Heart left ventricle (tissue), 16 donors: ENCODE measurements around the gene CCNL2. TPM values are rescaled to one million over a fixed set of nuclear protein-coding genes. Genes with fewer than 3 reads are reported as not detected.
A peak's percentile ranks its signal among the peaks of the same experiment; 100 is the strongest.

Source experiments
- ATAC-seq, 4 donors: fragments of 200-7000 bp; cut with Tn5 transposase; one replicate each; pipeline ENCODE4 v1.9.1; 2020 to 2022; ENCODE audit warnings: moderate library complexity in 4 of 4, mild to moderate bottlenecking in 3 of 4, moderate number of reproducible peaks in 1 of 4
- DNase-seq, 5 donors: peaks; one replicate each; pipeline ENCODE4 v3.0.0-alpha.2; 2020
- H3K27ac ChIP-seq, 12 donors: fragments of 200-600 bp; sonication (generic) in 4 of 12; one replicate each; pipeline versions ENCODE4 v1.5.0 to v1.8.0; 2016 to 2022; ENCODE audit warnings: mild to moderate bottlenecking in 2 of 12
- H3K27me3 ChIP-seq, 9 donors: fragments of 200-600 bp; sonication (generic) in 2 of 9; one replicate each; pipeline versions ENCODE4 v1.5.1 to v1.8.0; 2016 to 2022; ENCODE audit warnings: mild to moderate bottlenecking in 3 of 9
- H3K36me3 ChIP-seq, 9 donors: fragments of 200-600 bp; sonication (generic) in 2 of 9; one replicate each; pipeline versions ENCODE4 v1.5.0 to v1.8.0; 2018 to 2022; ENCODE audit warnings: mild to moderate bottlenecking in 2 of 9
- H3K4me1 ChIP-seq, 12 donors: fragments of 200-600 bp; sonication (generic) in 4 of 12; one replicate each; pipeline versions ENCODE4 v1.5.0 to v1.8.0; 2016 to 2022; ENCODE audit warnings: mild to moderate bottlenecking in 3 of 12
- H3K4me3 ChIP-seq, 12 donors: fragments of 200-600 bp; sonication (generic) in 4 of 12; one replicate each; pipeline versions ENCODE4 v1.5.0 to v1.8.0; 2017 to 2022; ENCODE audit warnings: mild to moderate bottlenecking in 9 of 12, moderate library complexity in 4 of 12
- H3K9me3 ChIP-seq, 12 donors: fragments of 200-600 bp; sonication (generic) in 4 of 12; one replicate each; pipeline versions ENCODE4 v1.5.0 to v1.8.0; 2016 to 2022; ENCODE audit warnings: mild to moderate bottlenecking in 1 of 12
- POLR2A ChIP-seq, 2 donors: fragments of 450-650 bp; IDR thresholded peaks; one replicate each; pipeline ENCODE4 v1.6.1; 2017; ENCODE audit warnings: antibody characterized with exemption in 2 of 2, mild to moderate bottlenecking in 2 of 2, moderate library complexity in 2 of 2
- WGBS, 4 donors: extraction: QIAGEN DNeasy Blood & Tissue Kit in 2 of 4; methylation state at CpG; one replicate each; pipeline versions ENCODE4 v1.1.5 to v1.1.7; 2013 to 2018; 5-methylcytosine and 5-hydroxymethylcytosine counted together
- intact Hi-C, 10 donors: fragments of 100-400 bp; cut with DNase I; formaldehyde crosslinking; loops; one replicate each; pipeline versions ENCODE4 v1.11.1 to v1.14.2; 2022
- polyA plus RNA-seq, 2 donors: library from polyadenylated mRNA; stranded (reverse); fragments of 200-250 nt; gene quantifications; one replicate each; pipeline ENCODE4 v1.2.3, GENCODE V29; 2013
- total RNA-seq, 9 donors: library from RNA; depleted of rRNA in 2 of 9; stranded (reverse); fragments of >200 nt in 2 of 9; fragmentation: NEBNext Ultra II Directional in 3 of 9; extraction: Animal tissue kit (Norgen Biotek cat#: 25700) in 3 of 9; gene quantifications; one replicate each; pipeline versions ENCODE4 v1.1.0 to v1.2.4, GENCODE V29; 2016 to 2023
- TF ChIP-seq, protein P1 (sequence below), 12 donors: fragments of 200-600 bp; sonication (generic) in 4 of 12; IDR thresholded peaks; one replicate each; pipeline versions ENCODE4 v1.5.0 to v1.8.0; 2018 to 2022; ENCODE audit warnings: antibody characterized with exemption in 12 of 12, mild to moderate bottlenecking in 5 of 12
- donor health status: ischemic (EF 13 %, LVEDD 7.1; RV severe dilation, severe dysfunction).
- donor health status: healthy with polysubstance abuse.
- donor health status: DM: no; HTN: yes; CAD: no.
- donor health status: DM: no; HTN: no; CAD: no.
- donor health status: ischemic (EF 25% LVEDD 6.9; RV normal size, moderate dysfunction).
- donor health status: ischemic (EF 25% LVEDD 5.7; RV mildly dilated, moderate dysfunction).
- donor health status: healthy.
- donor health status: DM: yes; HTN: yes; CAD: no.
- donor health status: ischemic (EF 35%, LVEDD 5.7; RV mildly dilated, moderate dysfunction).
- donor health status: nonischemic (EF 11% LVEDD 7.7; RV severe dilation, severe dysfunction).
- donor health status: DM: yes; HTN: yes; CAD: no.
- donor health status: PGD.
- donor health status: ischemic (EF 29% LVEDD 5.4; RV normal size, mild dysfunction).
- donor health status: nonischemic (EF 23%, LVEDD 6.1; RV moderate dilation, normal function).

The CCNL2 gene
- total and polyA plus RNA-seq, 11 donors: 35.4 to 87.8 (median 50.7) TPM

DNA sequence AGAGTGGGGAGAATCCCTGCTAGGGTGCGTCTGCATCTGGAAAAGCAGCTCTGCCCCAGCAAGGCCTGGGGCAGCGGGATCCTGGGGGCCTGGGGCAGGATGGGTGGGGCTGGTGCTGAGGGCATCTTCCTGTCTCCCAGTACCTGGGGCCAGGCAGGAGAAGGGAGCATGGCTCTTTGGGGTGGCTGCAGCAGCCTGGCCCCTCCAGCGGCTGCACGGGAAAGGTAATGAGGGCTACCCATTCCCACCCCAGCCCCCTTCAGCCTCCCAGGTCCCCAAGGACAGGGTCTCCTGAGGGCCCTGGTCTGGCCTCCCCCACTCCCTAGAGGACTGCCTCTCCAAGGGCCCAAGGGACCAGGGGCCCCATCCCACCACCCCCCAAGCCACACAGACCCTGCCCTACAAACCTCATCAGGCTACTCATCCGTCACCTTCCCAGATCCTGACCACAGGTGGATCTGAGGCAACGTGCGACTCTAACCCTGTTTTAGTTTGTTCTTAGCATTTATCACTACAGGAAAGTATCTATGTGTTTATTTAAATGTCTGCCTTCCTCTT, 22.9 kb upstream of the CCNL2 start:
- Histone ChIP-seq H3K4me1 (peaks cover 0 to 25% (median 2%) of the 10 kb centered on the region in 12 donors), H3K9me3 (no peaks in the 10 kb centered on the region), H3K4me3 (no peak overlapping the region), H3K27me3 (peaks cover 0 to 17% (median 0%) of the 10 kb centered on the region in 9 donors), H3K36me3 (no peaks in the 10 kb centered on the region), H3K27ac (no peak overlapping the region)
- DNase-seq (peak in 2 of 5 donors; percentile 14 to 39), ATAC-seq (no peak)
- intact Hi-C loops: no loop called here
- no peak for TF ChIP-seq POLR2A (IDR thresholded peaks at IDR 0.05)
- TF ChIP-seq, protein P1, sequence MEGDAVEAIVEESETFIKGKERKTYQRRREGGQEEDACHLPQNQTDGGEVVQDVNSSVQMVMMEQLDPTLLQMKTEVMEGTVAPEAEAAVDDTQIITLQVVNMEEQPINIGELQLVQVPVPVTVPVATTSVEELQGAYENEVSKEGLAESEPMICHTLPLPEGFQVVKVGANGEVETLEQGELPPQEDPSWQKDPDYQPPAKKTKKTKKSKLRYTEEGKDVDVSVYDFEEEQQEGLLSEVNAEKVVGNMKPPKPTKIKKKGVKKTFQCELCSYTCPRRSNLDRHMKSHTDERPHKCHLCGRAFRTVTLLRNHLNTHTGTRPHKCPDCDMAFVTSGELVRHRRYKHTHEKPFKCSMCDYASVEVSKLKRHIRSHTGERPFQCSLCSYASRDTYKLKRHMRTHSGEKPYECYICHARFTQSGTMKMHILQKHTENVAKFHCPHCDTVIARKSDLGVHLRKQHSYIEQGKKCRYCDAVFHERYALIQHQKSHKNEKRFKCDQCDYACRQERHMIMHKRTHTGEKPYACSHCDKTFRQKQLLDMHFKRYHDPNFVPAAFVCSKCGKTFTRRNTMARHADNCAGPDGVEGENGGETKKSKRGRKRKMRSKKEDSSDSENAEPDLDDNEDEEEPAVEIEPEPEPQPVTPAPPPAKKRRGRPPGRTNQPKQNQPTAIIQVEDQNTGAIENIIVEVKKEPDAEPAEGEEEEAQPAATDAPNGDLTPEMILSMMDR (IDR thresholded peaks at IDR 0.05): no peak
- WGBS, 4 donors: 83 to 92% (median 86%) methylated on average over 7 of the region's 7 CpGs

DNA sequence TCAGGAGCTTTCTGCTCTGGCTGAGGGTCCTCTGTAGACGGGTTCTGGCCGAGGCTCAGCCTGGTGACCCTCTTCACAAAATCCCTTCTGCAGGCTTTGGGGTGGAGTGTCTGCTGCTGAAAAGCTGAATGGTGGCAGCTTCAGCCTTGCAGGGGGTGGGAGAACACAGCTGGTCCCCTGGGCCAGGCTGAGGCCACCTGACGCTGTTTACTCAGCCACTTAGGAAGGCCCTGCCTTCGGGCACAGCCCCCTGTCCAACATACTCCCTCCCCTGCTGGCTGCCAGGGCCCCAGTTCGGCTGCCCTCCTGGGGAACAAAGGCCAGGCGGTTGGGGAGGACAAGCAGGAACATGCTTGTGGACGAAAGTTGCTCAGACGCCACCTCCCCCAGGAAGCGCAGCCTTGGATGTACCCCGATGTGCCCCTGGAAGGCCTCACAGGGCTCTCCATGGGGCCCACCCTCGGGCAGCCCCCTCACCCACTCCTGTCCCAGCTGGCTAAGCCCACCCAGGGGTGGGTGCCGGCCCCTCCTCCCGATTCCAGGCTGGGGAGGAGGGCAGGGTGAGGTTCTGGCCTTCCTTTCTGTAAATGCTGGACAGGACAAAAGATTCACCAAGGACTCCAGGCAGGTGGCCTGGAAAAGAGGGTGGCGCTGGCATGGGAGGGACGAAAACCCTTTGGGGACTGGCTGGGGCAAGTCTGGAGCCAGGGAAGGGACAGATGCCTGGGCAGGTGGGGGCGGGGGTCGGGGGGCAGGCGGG, 22.2 kb upstream of the CCNL2 start, which contains the start of gene ANKRD65:
TSS of gene ANKRD65 (minus strand) at position 130 of the 760 bp plus-strand sequence. CDS start 271 bp downstream, outside the sequence.
- peak within 1 kb of the TSS in 10 of 12 donors; percentile 24 to 63 (median 39) for H3K4me3 ChIP-seq
- peak within 1 kb of the TSS in 2 of 12 donors; percentile 35 to 68 for H3K27ac ChIP-seq
- H3K4me1 ChIP-seq: peaks cover 0 to 25% (median 2%) of the 10 kb centered on the region in 12 donors
- H3K27me3 ChIP-seq: peaks cover 0 to 12% (median 0%) of the 10 kb centered on the region in 9 donors
- peak in 2 of 5 donors; percentile 12 to 53 for DNase-seq
- no peak for ATAC-seq
- no peak for TF ChIP-seq POLR2A (IDR thresholded peaks at IDR 0.05)
- TF ChIP-seq, protein P1 (IDR thresholded peaks at IDR 0.05): no peak
- WGBS, 4 donors: 82 to 89% (median 87%) methylated on average over 6 to 18 of the region's 18 CpGs
- no peaks in the 10 kb centered on the region for H3K9me3 ChIP-seq
- no peaks in the 10 kb centered on the region for H3K36me3 ChIP-seq
- intact Hi-C loops: no loop called here

DNA sequence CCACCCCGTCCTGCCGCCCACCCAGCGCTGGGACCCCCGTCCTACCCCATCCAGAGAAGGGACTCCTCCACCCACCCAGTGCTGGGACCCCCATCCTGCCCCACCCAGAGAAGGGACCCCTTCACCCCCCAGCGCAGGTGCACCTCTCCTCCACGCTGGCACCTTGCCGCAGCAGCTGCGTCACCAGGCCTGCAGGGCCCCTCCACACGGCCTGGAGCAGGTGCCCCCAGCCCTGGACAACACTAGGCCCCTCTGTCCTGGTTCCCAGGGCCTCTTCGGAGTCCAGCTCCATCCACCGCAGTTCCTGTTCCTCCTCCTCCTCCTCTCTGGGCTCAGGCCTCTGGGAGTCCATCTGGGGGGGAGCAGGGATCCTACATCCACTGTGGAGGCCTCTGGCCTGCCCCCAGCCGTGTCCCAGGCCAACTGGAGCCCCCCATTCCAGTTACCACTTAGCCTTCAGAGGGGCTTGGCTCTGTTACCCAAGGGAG, 21.6 kb upstream of the CCNL2 start:
- 72 to 95% (median 77%) methylated on average over 7 to 12 of the region's 12 CpGs for WGBS, 4 donors
- ATAC-seq (peak in 1 of 4 donors; percentile 12), DNase-seq (peak in 1 of 5 donors; percentile 58)
- intact Hi-C loops: no loop called here
- Histone ChIP-seq H3K9me3 (no peaks in the 10 kb centered on the region), H3K4me3 (peak overlapping the region in 10 of 12 donors; percentile 24 to 63 (median 39)), H3K27me3 (peaks cover 0 to 10% (median 0%) of the 10 kb centered on the region in 9 donors), H3K27ac (peak overlapping the region in 2 of 12 donors; percentile 35 to 68), H3K4me1 (peaks cover 0 to 25% (median 2%) of the 10 kb centered on the region in 12 donors), H3K36me3 (no peaks in the 10 kb centered on the region)
- TF ChIP-seq POLR2A (IDR thresholded peaks at IDR 0.05): no peak
- TF ChIP-seq, protein P1 (IDR thresholded peaks at IDR 0.05): no peak
